ENCODE data around the gene PLN.

DNA sequence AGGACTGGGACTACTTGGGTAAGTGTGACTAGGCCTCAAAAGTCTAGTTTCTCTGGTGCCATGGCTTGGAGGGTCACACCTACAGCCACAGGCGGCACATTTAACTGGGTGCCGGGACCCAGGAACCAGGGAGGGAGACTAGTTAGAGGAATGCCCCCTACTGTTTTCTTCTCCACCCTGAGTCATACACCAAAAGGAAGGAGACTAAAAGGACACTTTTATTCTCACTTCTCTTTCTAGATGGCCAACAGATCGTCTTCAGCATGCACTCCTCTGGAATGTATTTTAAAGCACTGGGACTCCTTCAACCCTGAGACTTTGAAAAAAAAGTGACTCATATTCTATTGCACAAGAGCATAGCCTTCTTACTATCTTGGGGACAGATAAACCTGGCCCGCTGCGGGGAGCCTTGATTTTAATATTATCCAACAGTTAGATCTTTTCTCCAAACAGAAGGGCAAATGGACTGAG is 33.4 kb downstream of the PLN start:
- TF ChIP-seq, protein P1, sequence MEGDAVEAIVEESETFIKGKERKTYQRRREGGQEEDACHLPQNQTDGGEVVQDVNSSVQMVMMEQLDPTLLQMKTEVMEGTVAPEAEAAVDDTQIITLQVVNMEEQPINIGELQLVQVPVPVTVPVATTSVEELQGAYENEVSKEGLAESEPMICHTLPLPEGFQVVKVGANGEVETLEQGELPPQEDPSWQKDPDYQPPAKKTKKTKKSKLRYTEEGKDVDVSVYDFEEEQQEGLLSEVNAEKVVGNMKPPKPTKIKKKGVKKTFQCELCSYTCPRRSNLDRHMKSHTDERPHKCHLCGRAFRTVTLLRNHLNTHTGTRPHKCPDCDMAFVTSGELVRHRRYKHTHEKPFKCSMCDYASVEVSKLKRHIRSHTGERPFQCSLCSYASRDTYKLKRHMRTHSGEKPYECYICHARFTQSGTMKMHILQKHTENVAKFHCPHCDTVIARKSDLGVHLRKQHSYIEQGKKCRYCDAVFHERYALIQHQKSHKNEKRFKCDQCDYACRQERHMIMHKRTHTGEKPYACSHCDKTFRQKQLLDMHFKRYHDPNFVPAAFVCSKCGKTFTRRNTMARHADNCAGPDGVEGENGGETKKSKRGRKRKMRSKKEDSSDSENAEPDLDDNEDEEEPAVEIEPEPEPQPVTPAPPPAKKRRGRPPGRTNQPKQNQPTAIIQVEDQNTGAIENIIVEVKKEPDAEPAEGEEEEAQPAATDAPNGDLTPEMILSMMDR (IDR thresholded peaks at IDR 0.05; ENCODE audit: insufficient read depth, low read length), result no peak
- TF ChIP-seq REST (IDR thresholded peaks at IDR 0.05; ENCODE audit: insufficient replicate concordance, low read depth), result no peak
- TF ChIP-seq SPI1 (IDR thresholded peaks at IDR 0.05; ENCODE audit: borderline replicate concordance, low read depth), result no peak
- TF ChIP-seq POLR2AphosphoS5 (IDR thresholded peaks at IDR 0.05; ENCODE audit: low read depth), result no peak
